Esophagus muscularis mucosa (tissue), 4 donors: ENCODE results near the gene ATP6V1C2. TPM values are rescaled to one million over a fixed set of nuclear protein-coding genes. Genes with fewer than 3 reads are reported as not detected.

Source experiments
- DNase-seq: peaks from one replicate; pipeline ENCODE4 v3.0.0-alpha.2; 2017; ENCODE audit errors: extremely low spot score
- H3K27ac ChIP-seq, 4 donors: fragments of 200-600 bp; sonication (generic); replicated peaks in 1 of 4; 1 replicate in 3 of 4; 2 replicates in 1 of 4; pipeline ENCODE4 v1.5.1; 2016 to 2019; ENCODE audit warnings: mild to moderate bottlenecking in 1 of 4
- H3K27me3 ChIP-seq, 4 donors: fragments of 200-600 bp; sonication (generic); one replicate each; pipeline versions ENCODE4 v1.5.1 to v1.6.0; 2016 to 2019
- H3K36me3 ChIP-seq, 4 donors: fragments of 200-600 bp; sonication (generic); one replicate each; pipeline ENCODE4 v1.5.1; 2016 to 2019
- H3K4me1 ChIP-seq, 4 donors: fragments of 200-600 bp; sonication (generic); one replicate each; pipeline ENCODE4 v1.5.1; 2016 to 2019
- H3K4me3 ChIP-seq, 4 donors: fragments of 200-600 bp; sonication (generic); 1 replicate in 2 of 4; 2 replicates in 2 of 4; pipeline ENCODE4 v1.5.1; 2016 to 2019; ENCODE audit warnings: mild to moderate bottlenecking in 4 of 4, moderate library complexity in 1 of 4
- H3K9me3 ChIP-seq, 4 donors: fragments of 200-600 bp; sonication (generic); 1 replicate in 3 of 4; 2 replicates in 1 of 4; pipeline ENCODE4 v1.5.1; 2016 to 2019
- CTCF ChIP-seq, 3 experiments: fragments of 200-600 bp in 2 of 3; fragments of 450-650 bp in 1 of 3; sonication (generic) in 2 of 3; IDR thresholded peaks; one replicate each; pipeline ENCODE4 v1.5.1; 2017 to 2019; ENCODE audit warnings: antibody characterized with exemption in 3 of 3, mild to moderate bottlenecking in 2 of 3, moderate library complexity in 1 of 3
- EP300 ChIP-seq: sonication (generic); formaldehyde crosslinking; IDR thresholded peaks from one replicate; pipeline ENCODE4 v1.6.1; 2017; ENCODE audit warnings: antibody characterized with exemption
- POLR2A ChIP-seq: fragments of 450-650 bp; IDR thresholded peaks from one replicate; pipeline ENCODE4 v1.6.1; 2017; ENCODE audit warnings: antibody characterized with exemption, moderate library complexity, mild to moderate bottlenecking, low read depth
- POLR2AphosphoS5 ChIP-seq, 2 donors: sonication (generic); formaldehyde crosslinking; IDR thresholded peaks; one replicate each; pipeline ENCODE4 v1.6.1; 2017; ENCODE audit warnings: antibody characterized with exemption in 2 of 2
- WGBS: methylation state at CpG from one replicate; pipeline ENCODE4 v1.1.5; 2018; 5-methylcytosine and 5-hydroxymethylcytosine counted together
- intact Hi-C: fragments of 100-400 bp; cut with DNase I; formaldehyde crosslinking; loops from one replicate; pipeline ENCODE4 v1.15.1; 2023
- total RNA-seq, 4 donors: library from RNA; depleted of rRNA; stranded (reverse); fragments of >200 nt; gene quantifications; one replicate each; pipeline versions ENCODE4 v1.1.0 to v1.2.1, GENCODE V29; 2016

Gene ATP6V1C2
- total RNA-seq, 4 donors from 2014 or later = 0.17 TPM; not detected in 3

- WGBS = 74% methylated on average over 5 of the region's 5 CpGs
- DNase-seq = no peak
- TF ChIP-seq CTCF (IDR thresholded peaks at IDR 0.05) = no peak
- no peak for TF ChIP-seq POLR2A
- TF ChIP-seq EP300 = no peak
- Histone ChIP-seq H3K4me1 (peaks cover 0 to 3% (median 0%) of the 10 kb centered on the region in 4 donors), H3K4me3 (no peak overlapping the region), H3K27ac (no peak overlapping the region), H3K9me3 (no peaks in the 10 kb centered on the region), H3K36me3 (peaks cover 30 to 94% (median 83%) of the 10 kb centered on the region in 4 donors), H3K27me3 (no peaks in the 10 kb centered on the region)
- intact Hi-C loops = no loop called here
These were observed 73.4 kb downstream of the ATP6V1C2 start for GRCh38 chr2:10794876-10795275.

DNA sequence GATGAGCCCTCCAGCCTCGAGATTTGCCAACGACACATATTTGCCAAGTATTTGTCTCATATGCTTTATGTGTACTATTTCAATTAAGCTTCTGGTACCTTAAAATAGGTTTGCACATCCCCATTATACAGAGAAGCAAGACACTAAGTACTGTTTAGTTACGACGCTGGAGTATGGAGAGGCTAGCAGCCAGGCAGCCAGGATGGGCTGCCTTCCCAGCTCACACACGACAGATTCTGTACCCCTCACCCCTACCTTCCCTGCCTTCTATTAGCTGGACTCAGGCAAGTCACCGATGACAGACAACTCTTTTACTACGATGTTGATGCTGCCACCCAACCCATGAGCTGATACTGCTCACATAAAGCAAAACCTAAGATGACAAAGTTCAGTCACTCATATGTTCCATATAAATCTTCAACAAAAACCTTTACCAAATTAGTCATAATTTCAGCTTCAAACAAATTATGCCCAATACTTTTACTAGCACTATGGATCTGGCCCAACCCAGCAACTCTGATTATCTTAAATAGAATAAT is 74.1 kb downstream of the ATP6V1C2 start:
- WGBS = 76% methylated on average over 7 of the region's 7 CpGs
- Histone ChIP-seq H3K9me3 (no peaks in the 10 kb centered on the region), H3K4me1 (peaks cover 0 to 3% (median 0%) of the 10 kb centered on the region in 4 donors), H3K4me3 (no peak overlapping the region), H3K27me3 (no peaks in the 10 kb centered on the region), H3K27ac (no peak overlapping the region), H3K36me3 (peaks cover 27 to 94% (median 79%) of the 10 kb centered on the region in 4 donors)
- no peak for DNase-seq
- TF ChIP-seq EP300 (no peak), POLR2A (no peak), CTCF (IDR thresholded peaks at IDR 0.05) (no peak), POLR2AphosphoS5 (IDR thresholded peaks at IDR 0.05) (no peak)
- intact Hi-C loops = no loop called here

- WGBS = 91% methylated on average over 2 of the region's 2 CpGs
- H3K27ac ChIP-seq = no peak overlapping the region
- H3K4me1 ChIP-seq = peaks cover 0 to 3% (median 0%) of the 10 kb centered on the region in 4 donors
- TF ChIP-seq POLR2AphosphoS5 (IDR thresholded peaks at IDR 0.05) (no peak), EP300 (no peak), CTCF (IDR thresholded peaks at IDR 0.05) (no peak), POLR2A (no peak)
- intact Hi-C loops = no loop called here
- no peak for DNase-seq
- H3K9me3 ChIP-seq = no peaks in the 10 kb centered on the region
- peaks cover 27 to 94% (median 79%) of the 10 kb centered on the region in 4 donors for H3K36me3 ChIP-seq
- no peak overlapping the region for H3K4me3 ChIP-seq
- no peaks in the 10 kb centered on the region for H3K27me3 ChIP-seq
These were observed 75.3 kb downstream of the ATP6V1C2 start for GRCh38 chr2:10796703-10797102.

DNA sequence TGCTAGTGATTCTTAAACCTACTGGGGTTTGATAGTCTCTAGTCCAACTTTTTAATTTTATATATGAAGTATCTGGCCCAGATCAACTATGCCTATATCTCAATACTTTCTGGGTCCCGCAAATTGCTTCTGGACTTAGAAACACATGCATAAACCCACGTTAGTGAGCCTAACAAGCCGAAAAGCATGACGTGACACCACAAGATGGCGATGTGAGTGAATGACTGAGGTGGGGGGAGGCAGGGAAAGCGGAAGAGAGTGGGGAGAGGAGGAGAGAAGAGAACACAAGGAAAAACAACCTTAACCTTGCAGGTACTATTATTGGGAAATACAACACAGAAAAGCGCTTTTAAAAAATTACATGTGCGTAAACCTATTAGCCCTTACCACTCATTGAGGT is 77.4 kb downstream of the ATP6V1C2 start:
- Histone ChIP-seq H3K9me3 (no peaks in the 10 kb centered on the region), H3K36me3 (peaks cover 16 to 78% (median 65%) of the 10 kb centered on the region in 4 donors), H3K27me3 (no peaks in the 10 kb centered on the region), H3K4me1 (peaks cover 0 to 5% (median 3%) of the 10 kb centered on the region in 4 donors), H3K4me3 (no peak overlapping the region), H3K27ac (no peak overlapping the region)
- whole genome bisulfite sequencing = 82% methylated on average over 8 of the region's 8 CpGs
- no peak for DNase-seq
- no peak for TF ChIP-seq POLR2A
- intact Hi-C loops = no loop called here

DNA sequence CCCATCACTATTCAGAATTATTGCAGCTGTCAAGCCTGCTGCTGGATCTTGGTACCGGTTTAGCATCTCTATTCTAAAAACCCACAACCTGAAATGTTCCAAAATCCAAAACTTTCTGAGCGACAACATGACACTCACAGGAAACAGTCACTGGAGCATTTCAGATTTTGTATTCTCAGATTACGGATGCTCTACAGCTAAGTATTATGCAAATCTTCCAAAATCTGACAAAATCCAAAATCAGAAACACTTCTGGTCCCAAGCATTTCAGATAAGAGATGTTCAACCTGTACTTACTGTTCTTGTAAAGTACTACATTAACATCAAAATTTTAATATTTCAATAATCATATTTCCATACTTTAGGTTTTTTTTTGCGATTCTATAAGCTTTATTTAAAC is 78.7 kb downstream of the ATP6V1C2 start:
- TF ChIP-seq CTCF (IDR thresholded peaks at IDR 0.05) (no peak), POLR2AphosphoS5 (IDR thresholded peaks at IDR 0.05) (no peak), EP300 (no peak), POLR2A (no peak)
- intact Hi-C loops = no loop called here
- no peaks in the 10 kb centered on the region for H3K27me3 ChIP-seq
- no peak for DNase-seq
- 94% methylated on average over 4 of the region's 4 CpGs for WGBS
- peaks cover 0 to 7% (median 3%) of the 10 kb centered on the region in 4 donors for H3K4me1 ChIP-seq
- H3K27ac ChIP-seq = no peak overlapping the region
- no peaks in the 10 kb centered on the region for H3K9me3 ChIP-seq
- no peak overlapping the region for H3K4me3 ChIP-seq
- peaks cover 16 to 64% (median 54%) of the 10 kb centered on the region in 4 donors for H3K36me3 ChIP-seq
